OCI-LY7 (cell line): ENCODE results near the gene PMF1. TPM values are rescaled to one million over a fixed set of nuclear protein-coding genes. Genes with fewer than 3 reads are reported as not detected.

Experiments used
- BruUV-seq: library from RNA; stranded (reverse); fragments of 400-500 nt; replicated peaks from 2 replicates; lab custom pipeline; 2021; lab: Mats Ljungman, UMichigan
- CTCF ChIA-PET: fragments of 300-600 bp; sonication (Branson Sonifier 250); formaldehyde crosslinking; loops from one replicate; lab custom pipeline; 2022; ENCODE audit warnings: antibody characterized with exemption; ENCODE audit not compliant: unreplicated experiment; lab: Charles Lee
- POLR2A ChIA-PET: fragments of 300-600 bp; sonication (Branson Sonifier 250); formaldehyde crosslinking; loops from one replicate; lab custom pipeline; 2022; ENCODE audit warnings: antibody characterized with exemption; lab: Charles Lee
- DNase-seq: peaks from one replicate; pipeline ENCODE4 v3.0.0-alpha.2; 2015; ENCODE audit warnings: low spot score
- H2AFZ ChIP-seq: fragments of 200-600 bp; sonication (generic), shearing (Covaris generic); 2 replicates; pipeline ENCODE4 v1.6.1; 2014; ENCODE audit warnings: mild to moderate bottlenecking, antibody characterized with exemption, low read length, moderate library complexity
- H3K27ac ChIP-seq: fragments of 200-600 bp; sonication (generic); 2 replicates; pipeline ENCODE4 v1.5.1; 2014; ENCODE audit warnings: mixed run types, low read depth, mild to moderate bottlenecking, moderate library complexity, low read length, inconsistent platforms; ENCODE audit not compliant: poor library complexity, severe bottlenecking
- H3K36me3 ChIP-seq: fragments of 200-600 bp; sonication (generic); 2 replicates; pipeline ENCODE4 v1.6.1; 2014; ENCODE audit warnings: mild to moderate bottlenecking, antibody characterized with exemption, low read length, moderate library complexity, mixed read lengths; ENCODE audit not compliant: insufficient read depth
- H3K4me1 ChIP-seq: fragments of 200-600 bp; sonication (generic); 2 replicates; pipeline ENCODE4 v1.5.1; 2014; ENCODE audit warnings: mild to moderate bottlenecking, low read length; ENCODE audit not compliant: insufficient read depth, poor library complexity, severe bottlenecking
- H3K4me2 ChIP-seq: fragments of 200-600 bp; sonication (generic); 2 replicates; pipeline ENCODE4 v1.6.1; 2014; ENCODE audit warnings: mild to moderate bottlenecking, low read length
- H3K4me3 ChIP-seq: fragments of 200-600 bp; sonication (generic); 2 replicates; pipeline ENCODE4 v1.5.1; 2014; ENCODE audit warnings: mild to moderate bottlenecking, low read depth, low read length; ENCODE audit not compliant: poor library complexity, severe bottlenecking
- H3K79me2 ChIP-seq: fragments of 200-600 bp; sonication (generic); 2 replicates; pipeline ENCODE4 v1.6.1; 2016; ENCODE audit warnings: low read depth, mild to moderate bottlenecking, low read length, moderate library complexity, mixed read lengths; ENCODE audit not compliant: insufficient read depth
- H3K9me2 ChIP-seq: fragments of 200-600 bp; sonication (generic); 2 replicates; pipeline ENCODE4 v1.6.1; 2016; ENCODE audit warnings: mild to moderate bottlenecking, low read length, mixed read lengths; ENCODE audit not compliant: insufficient read depth
- H3K9me3 ChIP-seq: fragments of 200-600 bp; sonication (generic); 2 replicates; pipeline ENCODE4 v1.6.1; 2014; ENCODE audit warnings: mild to moderate bottlenecking, mixed run types, low read length, mixed read lengths
- H4K20me1 ChIP-seq: fragments of 200-600 bp; sonication (generic); 2 replicates; pipeline ENCODE4 v1.6.1; 2014; ENCODE audit warnings: mild to moderate bottlenecking, antibody characterized with exemption, low read length, moderate library complexity, mixed read lengths; ENCODE audit not compliant: insufficient read depth
- EZH2phosphoT487 ChIP-seq: fragments of 200-600 bp; sonication (generic); IDR thresholded peaks from 2 replicates; pipeline ENCODE4 v1.6.1; 2018; ENCODE audit warnings: low read depth, borderline replicate concordance, mild to moderate bottlenecking, mixed run types, antibody characterized with exemption, low read length, moderate library complexity, mixed read lengths
- intact Hi-C: fragments of 100-400 bp; cut with micrococcal nuclease; formaldehyde crosslinking; loops from one replicate; pipeline ENCODE4 v1.10.0; 2022; ENCODE audit not compliant: unreplicated experiment
- total RNA-seq, 2 experiments: library from RNA; depleted of rRNA in 1 of 2; stranded (reverse); fragments of >200 nt in 1 of 2; shearing (Covaris generic) in 1 of 2; gene quantifications; 2 replicates each; pipeline ENCODE4 v1.2.3, GENCODE V29; 2014 to 2022
- TF ChIP-seq, protein P1 (sequence below): fragments of 200-600 bp; sonication (generic); conservative IDR thresholded peaks from 2 replicates; pipeline ENCODE4 v1.5.1; 2014; ENCODE audit warnings: mild to moderate bottlenecking, antibody characterized with exemption, low read length, moderate library complexity, mixed read lengths

PMF1 gene
- total RNA-seq, 2 experiments from 2014 or later: 67.5 to 82.5 TPM

DNA sequence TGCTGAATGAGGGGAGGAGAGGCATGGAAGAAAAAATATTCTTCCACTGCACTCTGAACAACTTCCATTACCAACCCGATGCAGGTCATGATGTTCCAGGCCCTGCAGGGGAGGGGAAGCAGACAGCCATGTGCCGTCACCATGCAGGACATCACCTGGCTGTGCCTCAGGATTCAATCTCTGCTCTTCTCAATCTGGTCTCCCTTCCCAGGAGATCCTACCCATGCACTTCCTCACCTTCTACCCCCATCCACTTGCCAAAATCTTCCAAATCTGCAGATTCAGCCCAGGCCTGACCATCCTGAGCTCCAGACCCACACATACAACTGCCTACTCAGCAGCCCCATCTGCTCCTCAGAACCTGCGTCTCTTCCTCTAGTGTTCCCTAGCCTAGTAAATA lies 40.8 kb downstream of the PMF1 start:
- H4K20me1 ChIP-seq: no peaks in the 10 kb centered on the region; the same call in 1 of the 2 replicates
- no peaks in the 10 kb centered on the region for H3K79me2 ChIP-seq
- H3K4me3 ChIP-seq: no peak overlapping the region
- no peaks in the 10 kb centered on the region for H3K9me2 ChIP-seq
- no peak overlapping the region for H3K4me2 ChIP-seq
- ChIA-PET POLR2A (no interaction called here), CTCF (no interaction called here)
- no peak overlapping the region for H3K27ac ChIP-seq
- no peak for DNase-seq
- intact Hi-C loops: no loop called here
- no peaks in the 10 kb centered on the region for H3K9me3 ChIP-seq
- peaks cover 92% of the 10 kb centered on the region for H3K36me3 ChIP-seq
- no TSS peak for BruUV-seq
- TF ChIP-seq EZH2phosphoT487: no peak
- TF ChIP-seq, protein P1, sequence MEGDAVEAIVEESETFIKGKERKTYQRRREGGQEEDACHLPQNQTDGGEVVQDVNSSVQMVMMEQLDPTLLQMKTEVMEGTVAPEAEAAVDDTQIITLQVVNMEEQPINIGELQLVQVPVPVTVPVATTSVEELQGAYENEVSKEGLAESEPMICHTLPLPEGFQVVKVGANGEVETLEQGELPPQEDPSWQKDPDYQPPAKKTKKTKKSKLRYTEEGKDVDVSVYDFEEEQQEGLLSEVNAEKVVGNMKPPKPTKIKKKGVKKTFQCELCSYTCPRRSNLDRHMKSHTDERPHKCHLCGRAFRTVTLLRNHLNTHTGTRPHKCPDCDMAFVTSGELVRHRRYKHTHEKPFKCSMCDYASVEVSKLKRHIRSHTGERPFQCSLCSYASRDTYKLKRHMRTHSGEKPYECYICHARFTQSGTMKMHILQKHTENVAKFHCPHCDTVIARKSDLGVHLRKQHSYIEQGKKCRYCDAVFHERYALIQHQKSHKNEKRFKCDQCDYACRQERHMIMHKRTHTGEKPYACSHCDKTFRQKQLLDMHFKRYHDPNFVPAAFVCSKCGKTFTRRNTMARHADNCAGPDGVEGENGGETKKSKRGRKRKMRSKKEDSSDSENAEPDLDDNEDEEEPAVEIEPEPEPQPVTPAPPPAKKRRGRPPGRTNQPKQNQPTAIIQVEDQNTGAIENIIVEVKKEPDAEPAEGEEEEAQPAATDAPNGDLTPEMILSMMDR: no peak
- no peaks in the 10 kb centered on the region for H3K4me1 ChIP-seq
- no peak overlapping the region for H2AFZ ChIP-seq

DNA sequence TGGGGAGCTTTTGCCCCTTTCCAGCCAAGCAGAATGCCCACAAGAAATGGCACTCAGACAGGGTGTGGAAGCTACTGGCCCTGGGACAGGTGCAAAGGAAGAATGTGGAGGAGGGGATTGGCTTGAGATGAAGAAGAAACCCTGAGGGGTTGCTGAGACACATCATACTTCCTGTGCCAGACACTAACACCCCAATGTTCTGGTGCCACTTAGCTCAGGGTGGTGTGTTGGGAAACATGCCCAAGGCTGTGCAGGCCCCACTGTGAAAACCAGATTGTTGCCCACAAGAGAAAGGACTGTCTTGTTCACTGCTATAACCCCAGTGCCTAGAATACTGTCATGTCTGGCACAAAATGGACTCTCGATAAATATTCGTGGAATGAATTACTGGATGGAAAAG lies 44.9 kb downstream of the PMF1 start:
- no TSS peak for BruUV-seq
- Histone ChIP-seq H3K9me2 (no peaks in the 10 kb centered on the region), H3K36me3 (peaks cover 88% of the 10 kb centered on the region), H3K79me2 (no peaks in the 10 kb centered on the region), H3K4me3 (no peak overlapping the region), H3K9me3 (no peaks in the 10 kb centered on the region), H4K20me1 (no peaks in the 10 kb centered on the region), H3K4me1 (no peaks in the 10 kb centered on the region), H2AFZ (no peak overlapping the region), H3K27ac (no peak overlapping the region), H3K4me2 (no peak overlapping the region)
- intact Hi-C loops: no loop called here
- no peak for DNase-seq
- ChIA-PET CTCF (no interaction called here), POLR2A (no interaction called here)
- TF ChIP-seq EZH2phosphoT487: no peak
- TF ChIP-seq, protein P1: no peak

DNA sequence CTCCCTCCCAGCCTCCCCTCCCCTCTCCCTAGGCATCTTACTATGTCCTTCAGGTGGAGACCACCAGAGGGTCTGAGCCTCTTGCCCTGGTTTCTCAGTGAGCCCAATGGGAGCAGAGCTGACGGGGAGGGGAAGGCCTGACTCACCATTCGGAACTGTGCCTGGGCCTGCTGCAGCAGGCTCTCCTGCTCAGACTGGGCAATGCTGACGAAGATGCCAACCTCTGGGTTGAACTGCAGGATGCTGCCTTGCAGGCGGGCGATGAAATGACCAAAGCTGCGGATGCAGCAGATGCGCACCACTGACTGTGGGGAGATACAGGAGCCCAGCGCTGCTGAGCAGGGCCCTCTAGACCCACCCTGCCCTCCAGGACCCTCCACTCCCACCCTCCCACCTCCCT lies 46.1 kb downstream of the PMF1 start:
- no peaks in the 10 kb centered on the region for H3K79me2 ChIP-seq
- CTCF ChIA-PET: no interaction called here
- H3K4me3 ChIP-seq: no peak overlapping the region
- H3K4me2 ChIP-seq: no peak overlapping the region
- no peak overlapping the region for H3K27ac ChIP-seq
- no peaks in the 10 kb centered on the region for H3K4me1 ChIP-seq
- H2AFZ ChIP-seq: no peak overlapping the region
- BruUV-seq: no TSS peak
- POLR2A ChIA-PET: no interaction called here
- TF ChIP-seq, protein P1: no peak
- H3K36me3 ChIP-seq: peaks cover 88% of the 10 kb centered on the region
- H4K20me1 ChIP-seq: no peaks in the 10 kb centered on the region
- H3K9me3 ChIP-seq: no peaks in the 10 kb centered on the region
- no peak for DNase-seq
- no peaks in the 10 kb centered on the region for H3K9me2 ChIP-seq
- intact Hi-C loops: no loop called here
